ENCODE measurements around the gene RAB40AL.

The RAB40AL gene

GRCh38 chrX:102983205-102983604 lies 46.1 kb downstream of the RAB40AL start:
- no peak for DNase-seq

- no peak for DNase-seq
These were observed 48.1 kb downstream of the RAB40AL start for GRCh38 chrX:102985192-102985591.
